GM23338 (cell line): Measurements from ENCODE around the gene C6. TPM values are rescaled to one million over a fixed set of nuclear protein-coding genes. Genes with fewer than 3 reads are reported as not detected.
A peak's percentile ranks its signal among the peaks of the same experiment; 100 is the strongest.

ENCODE experiments used
- ATAC-seq: fragments of 200-7000 bp; cut with Tn5 transposase; 3 replicates; pipeline ENCODE4 v1.9.1; 2020
- DNase-seq: peaks from one replicate; pipeline ENCODE4 v3.0.0-alpha.2; 2015; ENCODE audit warnings: low spot score
- H2AFZ ChIP-seq: fragments of 200-600 bp; sonication (generic); 2 replicates; pipeline ENCODE4 v1.8.0; 2016; ENCODE audit warnings: antibody characterized with exemption, mild to moderate bottlenecking, moderate library complexity
- H3F3A ChIP-seq: fragments of 200-600 bp; sonication (generic); replicated peaks from 2 replicates; pipeline ENCODE4 v1.8.0; 2017; ENCODE audit warnings: antibody characterized with exemption, mixed run types, low read depth
- H3K27ac ChIP-seq: fragments of 200-600 bp; sonication (generic); 2 replicates; pipeline ENCODE4 v1.6.1; 2016; ENCODE audit warnings: low read depth
- H3K27me3 ChIP-seq: fragments of 200-600 bp; sonication (generic); 2 replicates; pipeline ENCODE4 v1.8.0; 2016; ENCODE audit warnings: mild to moderate bottlenecking, mixed run types, moderate library complexity; ENCODE audit not compliant: insufficient read depth
- H3K36me3 ChIP-seq: fragments of 200-600 bp; sonication (generic); 2 replicates; pipeline ENCODE4 v1.8.0; 2016; ENCODE audit warnings: mild to moderate bottlenecking; ENCODE audit not compliant: insufficient read depth
- H3K4me1 ChIP-seq: fragments of 200-600 bp; sonication (generic); 2 replicates; pipeline ENCODE4 v1.8.0; 2016; ENCODE audit warnings: mild to moderate bottlenecking, moderate library complexity; ENCODE audit not compliant: insufficient read depth
- H3K4me2 ChIP-seq: fragments of 200-600 bp; sonication (generic); 2 replicates; pipeline ENCODE4 v1.7.1; 2017; ENCODE audit warnings: mixed run types
- H3K4me3 ChIP-seq: fragments of 200-600 bp; sonication (generic); 2 replicates; pipeline ENCODE4 v1.6.1; 2016; ENCODE audit warnings: mixed run types
- H3K79me2 ChIP-seq: fragments of 200-600 bp; sonication (generic); replicated peaks from 2 replicates; pipeline ENCODE4 v1.8.0; 2017; ENCODE audit warnings: mild to moderate bottlenecking; ENCODE audit not compliant: insufficient read depth
- H3K9me2 ChIP-seq: fragments of 200-600 bp; sonication (generic); 2 replicates; pipeline ENCODE4 v1.8.0; 2017; ENCODE audit not compliant: insufficient read depth
- H4K20me1 ChIP-seq: fragments of 200-600 bp; sonication (generic); replicated peaks from 2 replicates; pipeline ENCODE4 v1.8.0; 2017; ENCODE audit warnings: mild to moderate bottlenecking; ENCODE audit not compliant: insufficient read depth
- H3K27ac Mint-ChIP-seq: 2 replicates; pipeline ENCODE4 v1.8.0; 2020; ENCODE audit warnings: inconsistent platforms, mild to moderate bottlenecking, moderate library complexity, mixed read lengths
- H3K27me3 Mint-ChIP-seq: 3 replicates; pipeline ENCODE4 v1.8.0; 2022; ENCODE audit warnings: low read depth, mild to moderate bottlenecking, moderate library complexity, mixed read lengths, inconsistent platforms; ENCODE audit not compliant: insufficient read depth, poor library complexity
- H3K36me3 Mint-ChIP-seq: 3 replicates; pipeline ENCODE4 v1.8.0; 2021; ENCODE audit warnings: low read depth, mild to moderate bottlenecking, inconsistent platforms, moderate library complexity, mixed read lengths
- H3K4me1 Mint-ChIP-seq: 3 replicates; pipeline ENCODE4 v1.8.0; 2020; ENCODE audit warnings: mild to moderate bottlenecking, inconsistent platforms, mixed read lengths
- H3K4me3 Mint-ChIP-seq: 3 replicates; pipeline ENCODE4 v1.8.0; 2021; ENCODE audit warnings: moderate library complexity, mild to moderate bottlenecking, inconsistent platforms, mixed read lengths
- H3K9me3 Mint-ChIP-seq: 3 replicates; pipeline ENCODE4 v1.8.0; 2020; ENCODE audit warnings: moderate library complexity, mild to moderate bottlenecking, inconsistent platforms, mixed read lengths
- CREB1 ChIP-seq: fragments of 250-450 bp; sonication (Bioruptor Pico); IDR thresholded peaks from 2 replicates; pipeline ENCODE4 v1.5.0; 2020; ENCODE audit warnings: low read depth, mild to moderate bottlenecking, moderate library complexity
- EZH2 ChIP-seq: fragments of 200-600 bp; sonication (generic); IDR thresholded peaks from one replicate; pipeline ENCODE4 v1.8.0; 2017; ENCODE audit warnings: antibody characterized with exemption, mild to moderate bottlenecking, low read depth; ENCODE audit not compliant: unreplicated experiment
- EZH2phosphoT487 ChIP-seq: fragments of 200-600 bp; sonication (generic); IDR thresholded peaks from one replicate; pipeline ENCODE4 v1.8.1; 2018; ENCODE audit warnings: antibody characterized with exemption; ENCODE audit not compliant: unreplicated experiment
- REST ChIP-seq: IDR thresholded peaks from one replicate; pipeline ENCODE4 v1.6.1; 2018; ENCODE audit warnings: antibody characterized with exemption; ENCODE audit not compliant: unreplicated experiment
- STAT1 ChIP-seq: IDR thresholded peaks from one replicate; pipeline ENCODE4 v1.6.1; 2016; ENCODE audit warnings: antibody characterized with exemption; ENCODE audit not compliant: unreplicated experiment
- ZNF114 ChIP-seq: fragments of 250-450 bp; sonication (Bioruptor Pico); IDR thresholded peaks from 2 replicates; pipeline ENCODE4 v1.5.0; 2020; ENCODE audit warnings: mild to moderate bottlenecking, moderate library complexity
- ZNF462 ChIP-seq: fragments of 250-450 bp; sonication (Bioruptor Pico); IDR thresholded peaks from 2 replicates; pipeline ENCODE4 v1.5.0; 2020; ENCODE audit warnings: mild to moderate bottlenecking, moderate library complexity
- polyA plus RNA-seq: library from polyadenylated mRNA; unstranded; fragments of >200 nt; fragmentation: Nextera tagmentation; extraction: Ambion mirVana; gene quantifications from 2 replicates; pipeline ENCODE4 v1.2.1, GENCODE V29; 2016
- total RNA-seq: library from RNA; depleted of rRNA; stranded (reverse); fragments of >200 nt; shearing (Covaris generic); gene quantifications from 2 replicates; pipeline ENCODE4 v1.2.3, GENCODE V29; 2014
- TF ChIP-seq, protein P1 (sequence below), 2 experiments: fragments of 200-600 bp in 1 of 2; sonication (generic) in 1 of 2; conservative IDR thresholded peaks; 2 replicates each; pipeline versions ENCODE4 v1.5.1 to v1.6.1; 2016 to 2017; ENCODE audit warnings: antibody characterized with exemption in 2 of 2, low read depth in 2 of 2, mild to moderate bottlenecking in 2 of 2, moderate library complexity in 1 of 2

The C6 gene
- total and polyA plus RNA-seq, 2 experiments from 2014 or later = not detected

- no peak overlapping the region for H3K4me3 Mint-ChIP-seq
- H3K27ac Mint-ChIP-seq = no peak overlapping the region; the same call in 1 of the 2 replicates
- DNase-seq = no peak
- no peaks in the 10 kb centered on the region for H3K9me3 Mint-ChIP-seq
- Histone ChIP-seq H4K20me1 (no peaks in the 10 kb centered on the region), H3K4me3 (no peak overlapping the region), H3F3A (no peaks in the 10 kb centered on the region), H3K27ac (no peak overlapping the region), H2AFZ (no peak overlapping the region), H3K4me1 (no peaks in the 10 kb centered on the region), H3K27me3 (no peaks in the 10 kb centered on the region), H3K4me2 (no peak overlapping the region), H3K79me2 (no peaks in the 10 kb centered on the region), H3K9me2 (peaks cover 13% of the 10 kb centered on the region; the same call in 1 of the 2 replicates), H3K36me3 (no peaks in the 10 kb centered on the region)
- ATAC-seq = no peak
- H3K4me1 Mint-ChIP-seq = no peaks in the 10 kb centered on the region
- no peaks in the 10 kb centered on the region for H3K36me3 Mint-ChIP-seq
- peaks cover 2% of the 10 kb centered on the region for H3K27me3 Mint-ChIP-seq
- no peak for TF ChIP-seq ZNF114
- TF ChIP-seq EZH2phosphoT487 = no peak
These were observed 68.0 kb downstream of the C6 start for GRCh38 chr5:41145306-41145705.

DNA sequence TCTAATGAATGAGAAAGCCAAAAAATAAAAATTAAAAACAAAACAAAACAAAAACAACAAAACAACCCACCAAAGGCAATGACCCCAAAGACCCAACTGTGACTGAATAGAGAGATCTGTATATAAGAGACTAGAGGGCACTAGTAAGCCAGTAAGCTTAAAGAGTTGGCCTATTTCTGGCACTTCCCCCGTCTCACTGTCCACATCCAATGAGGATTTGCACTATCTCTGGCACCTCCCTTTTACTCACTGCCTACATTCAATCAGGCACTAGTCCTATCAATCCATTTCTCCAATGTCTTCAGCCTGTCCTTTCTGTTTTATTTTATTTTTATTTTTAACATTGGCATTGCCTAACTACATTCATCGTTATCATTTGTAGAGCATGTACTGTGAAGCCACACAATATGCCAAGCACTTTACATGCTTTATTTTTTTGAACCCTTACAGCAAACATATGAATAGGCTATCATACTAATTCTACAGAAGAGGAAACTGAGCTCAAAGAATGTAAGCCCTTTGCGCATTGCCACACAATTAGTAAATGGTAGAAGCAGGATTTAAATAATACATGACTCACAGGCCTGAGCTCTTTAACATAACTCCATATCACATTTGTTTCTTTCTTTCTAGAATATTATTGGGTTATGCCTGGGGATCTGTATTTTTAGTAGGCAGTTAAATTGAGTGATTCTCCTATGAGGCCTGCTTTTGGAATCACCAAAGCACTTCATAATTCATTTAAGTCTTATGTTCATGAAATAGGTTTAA lies 70.0 kb downstream of the C6 start:
- H3K4me1 Mint-ChIP-seq = no peaks in the 10 kb centered on the region
- Histone ChIP-seq H3K27ac (no peak overlapping the region), H3K9me2 (peaks cover 23% of the 10 kb centered on the region; the same call in 1 of the 2 replicates), H3K36me3 (no peaks in the 10 kb centered on the region), H3K27me3 (no peaks in the 10 kb centered on the region), H3K79me2 (no peaks in the 10 kb centered on the region), H4K20me1 (no peaks in the 10 kb centered on the region), H3K4me1 (no peaks in the 10 kb centered on the region), H3F3A (no peaks in the 10 kb centered on the region), H2AFZ (no peak overlapping the region), H3K4me3 (no peak overlapping the region), H3K4me2 (no peak overlapping the region)
- H3K36me3 Mint-ChIP-seq = no peaks in the 10 kb centered on the region
- 0 out of 3 replicates have a peak, but pooled peaks cover 2% of the 10 kb centered on the region for H3K9me3 Mint-ChIP-seq
- DNase-seq (peak; percentile 10), ATAC-seq (no peak)
- no peak overlapping the region for H3K27ac Mint-ChIP-seq
- no peaks in the 10 kb centered on the region for H3K27me3 Mint-ChIP-seq
- TF ChIP-seq, protein P1, sequence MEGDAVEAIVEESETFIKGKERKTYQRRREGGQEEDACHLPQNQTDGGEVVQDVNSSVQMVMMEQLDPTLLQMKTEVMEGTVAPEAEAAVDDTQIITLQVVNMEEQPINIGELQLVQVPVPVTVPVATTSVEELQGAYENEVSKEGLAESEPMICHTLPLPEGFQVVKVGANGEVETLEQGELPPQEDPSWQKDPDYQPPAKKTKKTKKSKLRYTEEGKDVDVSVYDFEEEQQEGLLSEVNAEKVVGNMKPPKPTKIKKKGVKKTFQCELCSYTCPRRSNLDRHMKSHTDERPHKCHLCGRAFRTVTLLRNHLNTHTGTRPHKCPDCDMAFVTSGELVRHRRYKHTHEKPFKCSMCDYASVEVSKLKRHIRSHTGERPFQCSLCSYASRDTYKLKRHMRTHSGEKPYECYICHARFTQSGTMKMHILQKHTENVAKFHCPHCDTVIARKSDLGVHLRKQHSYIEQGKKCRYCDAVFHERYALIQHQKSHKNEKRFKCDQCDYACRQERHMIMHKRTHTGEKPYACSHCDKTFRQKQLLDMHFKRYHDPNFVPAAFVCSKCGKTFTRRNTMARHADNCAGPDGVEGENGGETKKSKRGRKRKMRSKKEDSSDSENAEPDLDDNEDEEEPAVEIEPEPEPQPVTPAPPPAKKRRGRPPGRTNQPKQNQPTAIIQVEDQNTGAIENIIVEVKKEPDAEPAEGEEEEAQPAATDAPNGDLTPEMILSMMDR (conservative IDR thresholded peaks at IDR 0.05; ENCODE audit: low read depth in 2 of 2) = peak in 1 of 2 experiments; percentile 30; a peak in 2 of 4 replicates
- no peak for TF ChIP-seq STAT1
- no peak for TF ChIP-seq ZNF462
- no peak for TF ChIP-seq REST
- TF ChIP-seq CREB1 (CRISPR knock-in tag) = no peak
- TF ChIP-seq EZH2 = no peak
- H3K4me3 Mint-ChIP-seq = no peak overlapping the region
